HG03064 (cell line): Measurements from ENCODE around the gene NEIL3.

Experiments
- ATAC-seq: cut with Tn5 transposase; IDR thresholded peaks from one replicate; pipeline ENCODE4 v1.9.1; 2021; ENCODE audit warnings: low read depth; ENCODE audit not compliant: unreplicated experiment

NEIL3 gene

GRCh38 chr4:177356921-177357320 lies 47.2 kb downstream of the NEIL3 start:
- ATAC-seq, result no peak

DNA sequence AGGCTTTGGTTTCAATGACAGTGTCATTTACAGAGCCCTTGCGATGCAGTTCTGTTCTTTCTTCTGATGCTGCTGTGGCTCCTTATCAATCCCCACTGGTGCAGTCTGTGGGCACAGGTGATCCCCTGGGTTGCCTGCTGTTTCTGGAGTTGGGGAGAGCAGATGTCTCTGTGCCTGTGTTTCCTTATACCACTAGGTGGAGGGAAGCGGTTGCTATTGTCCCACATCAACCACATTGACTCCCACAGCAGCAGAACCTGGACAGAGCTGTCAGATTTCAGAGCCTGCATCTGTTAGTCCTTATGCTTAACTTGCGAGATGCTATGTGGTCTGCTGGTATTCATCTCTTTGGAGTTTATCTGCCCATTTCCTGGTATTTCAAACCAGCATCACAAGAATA lies 57.7 kb downstream of the NEIL3 start:
- no peak for ATAC-seq

- no peak for ATAC-seq
Observed at GRCh38 chr4:177369372-177369771, 59.7 kb downstream of the NEIL3 start.

DNA sequence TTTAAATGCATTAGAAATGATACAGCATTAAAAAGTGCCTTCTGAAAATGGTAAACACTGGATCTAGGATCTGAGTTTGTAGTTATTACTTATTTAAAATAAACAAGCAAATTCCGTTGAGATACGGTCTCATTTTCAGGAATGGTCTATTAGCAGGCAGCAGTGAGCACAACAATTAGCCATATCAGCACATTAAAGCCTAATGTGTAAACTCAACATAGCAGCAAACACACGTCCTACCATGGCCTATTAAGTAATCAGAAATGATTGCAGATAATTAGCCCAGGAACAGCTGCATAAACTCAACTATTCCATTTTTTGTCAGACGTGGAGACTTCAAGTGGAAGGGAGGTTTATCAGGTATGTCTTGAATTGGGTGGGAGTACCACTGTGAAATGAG lies 61.8 kb downstream of the NEIL3 start:
- ATAC-seq, result no peak

DNA sequence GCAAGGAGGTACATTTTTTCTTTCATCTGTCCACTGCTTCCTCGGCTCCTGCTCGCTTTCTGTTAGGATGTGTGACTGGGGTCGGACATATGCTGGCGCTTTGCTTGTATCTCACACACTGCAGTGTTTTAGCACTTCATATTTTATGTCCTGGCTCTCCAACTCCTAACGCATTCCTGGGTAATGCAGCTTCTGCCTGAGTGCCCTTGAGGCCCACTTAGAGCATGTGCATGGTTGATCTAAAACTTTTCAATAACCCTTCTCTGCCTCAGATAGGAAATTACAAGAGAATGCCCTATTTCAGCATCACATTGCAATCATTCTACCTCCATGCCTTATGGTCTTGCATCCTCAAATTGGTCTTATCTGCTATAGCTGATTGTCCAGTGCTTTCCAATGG lies 65.3 kb downstream of the NEIL3 start:
- ATAC-seq, result no peak

GRCh38 chr4:177375372-177375771 lies 65.7 kb downstream of the NEIL3 start:
- ATAC-seq, result no peak

- no peak for ATAC-seq
Observed at GRCh38 chr4:177376024-177376423, 66.3 kb downstream of the NEIL3 start.

GRCh38 chr4:177380730-177381287 lies 71.1 kb downstream of the NEIL3 start:
- no peak for ATAC-seq

GRCh38 chr4:177381762-177382310 lies 72.2 kb downstream of the NEIL3 start:
- ATAC-seq, result no peak

- ATAC-seq, result no peak
Observed at GRCh38 chr4:177384856-177385397, 75.3 kb downstream of the NEIL3 start.

DNA sequence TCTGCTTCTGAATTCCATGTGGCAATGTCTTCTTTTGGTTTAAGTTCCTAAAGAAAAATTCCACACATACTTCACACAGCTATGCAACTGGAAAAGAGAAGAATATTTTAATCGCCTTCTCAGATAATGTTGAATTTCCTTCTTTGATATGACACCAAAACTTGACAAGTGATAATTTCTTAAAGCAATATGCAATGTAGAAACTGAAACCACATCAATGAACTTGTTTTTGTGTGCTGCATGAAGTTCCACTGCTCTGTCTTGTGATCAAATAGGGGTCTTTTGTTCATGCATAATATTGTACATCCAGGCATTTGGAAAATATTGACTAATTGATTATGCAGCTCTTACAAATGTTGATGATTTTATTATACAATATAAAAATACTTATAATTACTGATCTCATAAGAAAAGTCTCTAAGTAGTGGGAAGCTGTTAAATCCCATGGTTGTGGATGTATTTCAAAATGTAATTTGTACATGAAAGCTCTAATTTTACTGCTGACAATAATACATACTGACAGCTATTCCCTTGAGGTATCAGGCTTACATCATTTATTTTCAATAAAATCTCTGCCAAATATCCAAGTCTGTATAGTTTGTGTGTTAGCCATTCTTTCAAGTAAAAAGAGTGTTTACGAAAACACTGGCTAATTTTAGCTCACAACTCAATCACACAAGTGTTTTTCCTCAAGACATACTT lies 76.1 kb downstream of the NEIL3 start:
- ATAC-seq, result no peak

GRCh38 chr4:177386278-177386815 lies 76.7 kb downstream of the NEIL3 start:
- no peak for ATAC-seq

DNA sequence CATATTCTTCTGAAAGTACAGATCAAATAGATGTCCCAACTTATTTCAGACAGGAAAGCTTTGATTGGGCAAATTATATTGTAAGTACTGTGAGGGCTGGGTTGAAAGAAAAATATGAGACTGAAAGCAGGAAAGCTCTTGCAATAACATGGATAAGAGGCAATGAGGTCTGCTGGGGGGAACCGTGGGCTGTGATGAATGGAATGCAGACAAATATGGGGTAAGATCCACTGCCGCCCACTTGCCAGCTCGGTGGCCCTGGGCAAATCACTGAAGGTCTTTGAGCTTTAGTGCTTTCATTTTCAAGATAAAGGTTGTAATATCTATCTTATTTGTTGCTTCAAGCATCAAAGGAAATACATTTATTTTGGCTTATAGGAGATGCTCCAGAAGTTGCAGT lies 81.6 kb downstream of the NEIL3 start:
- no peak for ATAC-seq

GRCh38 chr4:177391953-177392352 lies 82.3 kb downstream of the NEIL3 start:
- ATAC-seq, result no peak

GRCh38 chr4:177393236-177393635 lies 83.6 kb downstream of the NEIL3 start:
- no peak for ATAC-seq

DNA sequence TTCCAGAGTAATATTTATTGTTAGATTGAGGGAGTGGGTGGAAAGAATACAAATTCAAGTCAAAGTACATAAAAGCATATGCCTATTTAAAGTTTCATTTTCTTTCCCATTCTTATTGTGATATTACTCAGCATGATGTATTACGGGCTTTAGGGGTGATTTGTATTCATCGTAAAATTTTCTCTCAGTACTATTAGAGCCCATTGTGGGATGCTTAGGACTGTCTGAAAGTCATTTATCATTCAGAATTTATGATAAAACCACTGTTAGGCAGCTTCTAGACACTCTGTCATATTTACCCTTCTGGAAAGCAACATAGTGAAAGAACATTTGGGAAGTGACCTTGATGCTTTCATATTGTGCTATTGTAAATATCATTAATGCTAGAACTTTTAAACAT lies 86.7 kb downstream of the NEIL3 start:
- ATAC-seq, result no peak

GRCh38 chr4:177400030-177400429 lies 90.4 kb downstream of the NEIL3 start:
- no peak for ATAC-seq

DNA sequence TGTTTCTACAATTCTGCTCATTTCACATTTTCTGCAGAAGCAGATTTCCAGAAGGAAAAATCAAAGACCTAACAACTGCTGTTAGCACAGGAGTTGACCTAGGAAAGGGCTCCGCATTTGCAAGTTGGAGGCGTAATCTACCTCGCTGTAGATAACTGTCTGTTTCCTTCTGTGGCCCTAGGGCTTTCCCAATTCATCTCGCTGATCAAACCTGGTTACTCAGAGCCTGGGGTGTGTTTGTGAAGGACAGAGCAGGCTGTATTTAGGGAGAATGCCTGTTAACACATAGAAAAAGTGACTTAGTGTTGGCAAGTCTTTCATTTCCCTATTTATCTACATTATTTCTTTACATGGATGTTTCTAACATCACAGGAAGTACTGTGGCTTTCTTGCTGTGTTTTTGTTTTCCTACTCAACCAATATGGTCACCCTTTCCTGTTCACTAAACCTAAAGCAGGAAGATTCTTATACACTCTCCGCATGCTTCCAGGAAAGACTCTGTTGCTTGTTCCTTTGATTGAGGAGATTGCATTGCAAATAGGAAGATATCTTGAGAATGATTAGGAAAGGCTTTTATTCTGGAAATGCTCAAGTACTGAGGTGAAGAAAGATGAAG lies 92.1 kb downstream of the NEIL3 start:
- ATAC-seq, result no peak

DNA sequence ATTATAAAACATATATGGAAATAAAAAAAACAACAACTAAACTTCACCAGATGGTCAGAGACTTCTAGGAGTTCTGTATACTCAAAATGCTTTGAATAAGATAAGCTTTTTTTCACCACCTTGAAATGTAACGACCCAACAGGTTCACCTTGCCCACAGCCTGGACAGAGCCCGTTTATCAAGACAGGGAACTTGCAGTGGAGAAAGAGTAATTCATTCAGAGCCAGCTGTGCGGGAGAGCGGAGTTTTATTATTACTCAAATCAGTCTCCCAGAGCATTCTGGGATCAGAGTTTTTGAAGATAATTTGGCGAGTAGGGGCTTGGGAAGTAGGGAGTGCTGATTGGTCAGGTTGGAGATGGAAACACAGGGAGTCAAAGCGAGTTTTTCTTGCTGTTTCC lies 94.1 kb downstream of the NEIL3 start:
- no peak for ATAC-seq

- no peak for ATAC-seq
Observed at GRCh38 chr4:177404342-177404741, 94.7 kb downstream of the NEIL3 start.

DNA sequence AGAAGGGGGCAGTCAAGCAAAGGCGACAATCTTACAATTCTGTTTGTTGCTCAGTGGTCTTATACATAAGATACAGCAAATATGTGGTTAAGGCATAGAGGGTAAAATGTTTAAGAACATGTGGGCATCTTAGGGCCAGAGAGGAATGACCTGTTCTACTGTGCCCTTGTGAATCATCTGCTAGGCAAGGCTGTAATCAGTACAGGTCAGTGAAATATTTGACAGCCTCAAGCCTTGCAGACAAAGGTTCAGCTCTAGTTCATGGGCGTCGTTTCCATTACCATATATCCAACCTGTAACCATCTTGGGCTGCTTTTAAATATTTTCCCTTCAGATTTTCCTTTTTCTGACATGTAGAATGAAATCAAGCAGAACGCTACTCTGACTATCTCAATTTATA lies 95.3 kb downstream of the NEIL3 start:
- ATAC-seq, result no peak
